Measurements from ENCODE around the gene PHC2. TPM values are rescaled to one million over a fixed set of nuclear protein-coding genes. Genes with fewer than 3 reads are reported as not detected.

PHC2 gene
- total and polyA plus RNA-seq, 2 donors from 2014 or later: 118 to 149 TPM

GRCh38 chr1:33306653-33307493 lies 124.0 kb downstream of the PHC2 start:
- no peaks in the 10 kb centered on the region for H3K36me3 ChIP-seq (ENCODE audit: control insufficient read depth in 2 of 3, insufficient read depth in 3 of 3, low read length in 3 of 3)

DNA sequence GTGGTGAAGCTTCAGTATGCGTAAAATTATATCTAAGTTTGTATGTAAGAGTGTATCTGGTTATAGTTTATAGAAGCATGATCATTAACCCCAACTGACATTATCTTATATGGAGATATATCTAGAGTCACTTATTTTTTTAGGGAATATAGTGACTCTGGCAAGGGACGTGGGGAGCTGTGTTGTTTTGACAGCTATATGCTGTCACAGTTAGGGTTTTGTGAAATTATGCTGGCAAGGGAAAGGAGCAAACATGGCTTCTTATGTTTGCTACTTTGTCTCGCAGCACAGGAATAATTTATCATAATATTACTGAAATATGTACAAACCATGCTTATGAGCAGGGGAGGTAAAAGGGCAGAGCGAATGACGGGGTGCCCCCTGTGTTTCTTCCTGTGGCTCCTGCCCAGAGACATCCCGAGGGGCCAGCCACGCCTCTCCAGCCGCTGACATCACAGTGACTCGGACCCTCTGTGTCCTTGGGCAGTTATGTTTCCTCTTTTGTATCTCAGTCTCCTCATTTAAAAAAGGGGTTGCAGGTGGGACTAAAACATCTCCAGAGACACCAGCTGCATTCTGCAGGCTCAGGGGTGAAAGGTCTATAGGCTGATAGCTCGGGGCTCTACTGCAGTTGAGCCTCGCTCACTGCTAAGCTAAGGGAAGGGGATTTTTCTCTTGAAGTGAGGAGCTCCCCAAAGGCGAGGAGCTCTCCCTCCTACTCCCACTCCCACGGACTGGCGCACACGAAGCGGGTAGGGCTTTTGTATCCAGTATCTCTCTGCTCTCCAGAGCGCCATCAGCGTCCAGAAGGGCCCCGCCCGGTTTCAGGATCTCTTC lies 124.9 kb downstream of the PHC2 start:
- Histone ChIP-seq H3K9ac (ENCODE audit: low read length in 3 of 3) (no peak overlapping the region), H3K4me3 (ENCODE audit: low read length in 3 of 3) (no peak overlapping the region)
- DNase-seq: peak in 1 of 5 donors; percentile 46

More at GRCh38 chr1:33306653-33307493, 124.0 kb downstream of the PHC2 start:
- Histone ChIP-seq H3K4me3 (ENCODE audit: low read length in 3 of 3) (peak overlapping the region in 1 of 3 donors; percentile 30), H3K27me3 (ENCODE audit: control insufficient read depth, insufficient read depth, low read length) (no peaks in the 10 kb centered on the region), H3K9ac (ENCODE audit: low read length in 3 of 3) (no peak overlapping the region), H3K4me1 (ENCODE audit: control insufficient read depth in 2 of 3, insufficient read depth in 2 of 3, low read depth in 1 of 3, low read length in 3 of 3) (peaks cover 0 to 8% (median 0%) of the 10 kb centered on the region in 3 donors), H3K27ac (ENCODE audit: low read depth in 2 of 2, low read length in 2 of 2) (no peak overlapping the region), H3K9me3 (ENCODE audit: control insufficient read depth in 2 of 3, insufficient read depth in 1 of 3, low read length in 3 of 3) (no peaks in the 10 kb centered on the region)
- FAIRE-seq: no peak
- TF ChIP-seq, protein P1, sequence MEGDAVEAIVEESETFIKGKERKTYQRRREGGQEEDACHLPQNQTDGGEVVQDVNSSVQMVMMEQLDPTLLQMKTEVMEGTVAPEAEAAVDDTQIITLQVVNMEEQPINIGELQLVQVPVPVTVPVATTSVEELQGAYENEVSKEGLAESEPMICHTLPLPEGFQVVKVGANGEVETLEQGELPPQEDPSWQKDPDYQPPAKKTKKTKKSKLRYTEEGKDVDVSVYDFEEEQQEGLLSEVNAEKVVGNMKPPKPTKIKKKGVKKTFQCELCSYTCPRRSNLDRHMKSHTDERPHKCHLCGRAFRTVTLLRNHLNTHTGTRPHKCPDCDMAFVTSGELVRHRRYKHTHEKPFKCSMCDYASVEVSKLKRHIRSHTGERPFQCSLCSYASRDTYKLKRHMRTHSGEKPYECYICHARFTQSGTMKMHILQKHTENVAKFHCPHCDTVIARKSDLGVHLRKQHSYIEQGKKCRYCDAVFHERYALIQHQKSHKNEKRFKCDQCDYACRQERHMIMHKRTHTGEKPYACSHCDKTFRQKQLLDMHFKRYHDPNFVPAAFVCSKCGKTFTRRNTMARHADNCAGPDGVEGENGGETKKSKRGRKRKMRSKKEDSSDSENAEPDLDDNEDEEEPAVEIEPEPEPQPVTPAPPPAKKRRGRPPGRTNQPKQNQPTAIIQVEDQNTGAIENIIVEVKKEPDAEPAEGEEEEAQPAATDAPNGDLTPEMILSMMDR (IDR thresholded peaks at IDR 0.05; ENCODE audit: borderline replicate concordance, extremely low read depth, insufficient read depth): no peak
- intact Hi-C loops (cut with DNase I): no loop called here
- peak; percentile 44 to 79 (median 66) for DNase-seq

GRCh38 chr1:33305016-33305415 lies 125.9 kb downstream of the PHC2 start:
- no peak for FAIRE-seq
- Histone ChIP-seq H3K36me3 (ENCODE audit: control insufficient read depth in 2 of 3, insufficient read depth in 3 of 3, low read length in 3 of 3) (no peaks in the 10 kb centered on the region), H3K9ac (ENCODE audit: low read length in 3 of 3) (no peak overlapping the region), H3K4me1 (ENCODE audit: control insufficient read depth in 2 of 3, insufficient read depth in 2 of 3, low read depth in 1 of 3, low read length in 3 of 3) (peaks cover 0 to 13% (median 6%) of the 10 kb centered on the region in 3 donors), H3K27ac (ENCODE audit: low read depth in 2 of 2, low read length in 2 of 2) (no peak overlapping the region), H3K4me3 (ENCODE audit: low read length in 3 of 3) (no peak overlapping the region), H3K9me3 (ENCODE audit: control insufficient read depth in 2 of 3, insufficient read depth in 1 of 3, low read length in 3 of 3) (no peaks in the 10 kb centered on the region), H3K27me3 (ENCODE audit: control insufficient read depth, insufficient read depth, low read length) (no peaks in the 10 kb centered on the region)
- TF ChIP-seq, protein P1 (IDR thresholded peaks at IDR 0.05; ENCODE audit: borderline replicate concordance, extremely low read depth, insufficient read depth): no peak
- DNase-seq: no peak
- intact Hi-C loops (cut with DNase I): no loop called here

More for the DNA sequence above, 124.9 kb downstream of the PHC2 start:
- TF ChIP-seq, protein P1 (IDR thresholded peaks at IDR 0.05; ENCODE audit: borderline replicate concordance, extremely low read depth, insufficient read depth): no peak
- no peak overlapping the region for H3K27ac ChIP-seq (ENCODE audit: low read depth in 2 of 2, low read length in 2 of 2)
- H3K36me3 ChIP-seq (ENCODE audit: control insufficient read depth in 2 of 3, insufficient read depth in 3 of 3, low read length in 3 of 3): no peaks in the 10 kb centered on the region
- no peaks in the 10 kb centered on the region for H3K9me3 ChIP-seq (ENCODE audit: control insufficient read depth in 2 of 3, insufficient read depth in 1 of 3, low read length in 3 of 3)
- H3K27me3 ChIP-seq (ENCODE audit: control insufficient read depth, insufficient read depth, low read length): no peaks in the 10 kb centered on the region
- no peak for FAIRE-seq
- intact Hi-C loops (cut with DNase I): no loop called here
- peaks cover 0 to 9% (median 0%) of the 10 kb centered on the region in 3 donors for H3K4me1 ChIP-seq (ENCODE audit: control insufficient read depth in 2 of 3, insufficient read depth in 2 of 3, low read depth in 1 of 3, low read length in 3 of 3)

Data from kidney (tissue), 14 donors.